Measurements from ENCODE around the gene MFAP3L. TPM values are rescaled to one million over a fixed set of nuclear protein-coding genes. Genes with fewer than 3 reads are reported as not detected.

MFAP3L gene
- 16.7 TPM for total RNA-seq

DNA sequence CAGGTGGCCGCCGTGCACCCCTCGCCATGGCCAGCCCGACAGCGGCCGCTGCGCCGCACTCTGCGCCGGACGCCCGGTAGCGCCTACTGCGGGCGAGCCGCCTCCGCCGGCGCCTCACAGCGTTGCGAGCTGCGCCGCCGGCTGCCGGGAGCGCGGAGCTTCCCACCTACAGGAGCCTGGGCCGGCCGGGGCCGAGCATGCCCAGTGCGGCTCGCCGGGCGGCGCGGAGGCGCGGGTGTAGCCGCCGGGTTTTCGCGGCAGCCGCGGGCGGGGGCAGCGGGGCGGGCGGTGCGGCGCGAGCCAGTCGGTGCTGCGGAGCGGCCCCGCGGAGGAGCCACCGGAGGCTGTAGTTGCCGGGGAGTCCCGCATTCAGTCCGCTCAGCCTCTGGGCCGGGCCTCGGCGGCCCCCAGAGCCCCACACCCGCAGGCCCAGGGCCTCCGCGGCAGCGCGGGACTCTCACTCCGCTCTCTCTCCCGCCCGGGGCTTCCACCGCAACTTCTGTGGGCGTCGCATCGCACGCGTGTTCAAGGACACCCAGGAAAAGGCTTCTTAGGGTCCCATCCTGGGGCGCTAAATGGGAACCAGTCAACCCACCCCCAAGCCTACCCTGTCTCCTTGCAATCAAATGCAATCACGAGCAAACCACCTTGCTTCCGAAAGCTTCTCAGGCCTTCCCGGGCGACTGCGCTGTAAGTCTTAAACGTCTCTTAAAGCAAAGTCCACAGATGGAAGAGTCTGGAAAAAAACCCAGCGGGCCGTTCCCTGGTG lies at the start of gene MFAP3L:
TSS of gene MFAP3L (minus strand) at position 143 of the 769 bp plus-strand sequence. CDS start 20,518 bp downstream, outside the sequence.

Other genes with a start within 250 kb of the MFAP3L start
- 14.8 TPM for gene AADAT, start 63.6 kb upstream of the MFAP3L start, total RNA-seq

Measured in camera-type eye (tissue), 1 donor.